ENCODE results near the gene CACNB2. TPM values are rescaled to one million over a fixed set of nuclear protein-coding genes. Genes with fewer than 3 reads are reported as not detected.
A peak's percentile ranks its signal among the peaks of the same experiment; 100 is the strongest.

Gene CACNB2
- total RNA-seq, 1 experiment from 2014 or later = not detected

DNA sequence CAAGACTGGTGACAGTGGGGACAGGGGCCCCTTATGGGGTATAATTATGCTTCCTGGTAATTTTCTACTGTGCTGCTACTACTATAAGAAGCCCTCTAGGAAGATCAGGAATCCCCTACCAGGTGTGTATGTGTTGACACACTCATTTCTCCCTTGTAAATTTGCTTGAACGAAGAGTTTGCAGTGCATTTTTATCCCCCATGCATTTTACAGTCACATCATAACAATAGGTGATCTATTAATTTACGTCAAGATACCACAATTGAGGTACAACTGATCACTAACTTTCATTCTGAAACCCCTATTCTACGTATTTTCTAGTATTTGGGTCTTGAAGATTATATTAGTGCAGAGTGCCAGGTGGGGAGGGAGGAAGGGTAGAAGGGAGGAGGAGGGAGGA lies 258.9 kb downstream of the CACNB2 start:
- no peak for DNase-seq (ENCODE audit: low read depth)

DNA sequence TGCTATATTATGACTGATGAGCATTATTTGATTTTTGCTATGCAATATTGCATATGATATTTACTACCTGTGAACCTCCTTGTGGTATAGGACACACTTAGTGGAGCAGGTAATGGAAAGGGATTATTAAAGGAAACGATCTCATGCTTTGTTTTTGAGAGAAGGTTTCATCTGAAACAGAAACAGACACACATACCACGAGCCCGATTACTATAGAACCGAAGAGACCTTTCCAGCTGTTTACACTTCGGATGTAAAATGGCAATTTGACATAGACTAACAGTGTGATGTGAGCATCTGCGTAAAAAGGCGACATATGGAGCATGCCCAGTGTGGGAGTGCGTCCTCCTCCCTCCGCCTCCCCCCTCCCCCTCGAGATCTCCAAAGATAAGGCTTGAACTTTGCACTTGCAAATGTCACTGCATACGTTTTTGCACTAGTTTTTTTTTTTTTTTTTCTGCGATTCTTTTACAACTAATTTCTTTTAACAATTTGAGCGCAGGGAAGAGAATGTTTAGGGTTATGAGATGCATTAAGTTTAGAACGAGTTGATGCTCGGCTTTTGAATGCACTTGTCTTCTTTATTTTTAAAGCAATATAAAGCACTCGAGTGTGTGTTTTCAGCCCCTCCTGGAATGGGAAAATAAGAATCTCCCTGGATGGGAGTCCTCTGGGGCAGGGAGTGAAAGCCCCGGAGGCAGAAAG lies 260.1 kb downstream of the CACNB2 start:
- DNase-seq (ENCODE audit: low read depth) = no peak

GRCh38 chr10:18400906-18401245 lies 260.7 kb downstream of the CACNB2 start:
- DNase-seq (ENCODE audit: low read depth) = no peak

GRCh38 chr10:18401416-18402195 lies 261.4 kb downstream of the CACNB2 start:
- DNase-seq (ENCODE audit: low read depth) = no peak

GRCh38 chr10:18402853-18403252 lies 262.6 kb downstream of the CACNB2 start:
- no peak for DNase-seq (ENCODE audit: low read depth)

DNA sequence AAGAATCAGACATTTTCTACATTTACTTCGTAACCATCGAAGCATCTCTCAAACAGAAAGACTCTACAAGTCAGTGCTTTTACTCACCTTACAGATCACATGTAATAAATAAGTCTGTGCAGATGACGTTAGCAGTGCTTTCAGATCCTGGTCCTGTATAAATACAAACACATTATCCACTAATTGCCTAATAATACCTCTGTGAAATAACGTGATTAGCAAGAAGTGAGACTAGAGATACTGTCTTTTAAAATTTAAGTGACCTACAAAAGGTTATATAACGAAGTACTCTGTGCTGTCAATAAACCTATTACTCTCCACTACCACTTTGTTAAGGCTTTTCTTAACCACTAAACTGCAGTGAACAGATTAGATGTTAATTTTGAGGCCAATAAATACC lies 264.3 kb downstream of the CACNB2 start:
- no peak for DNase-seq (ENCODE audit: low read depth)

GRCh38 chr10:18406136-18406535 lies 265.9 kb downstream of the CACNB2 start:
- no peak for DNase-seq (ENCODE audit: low read depth)

DNA sequence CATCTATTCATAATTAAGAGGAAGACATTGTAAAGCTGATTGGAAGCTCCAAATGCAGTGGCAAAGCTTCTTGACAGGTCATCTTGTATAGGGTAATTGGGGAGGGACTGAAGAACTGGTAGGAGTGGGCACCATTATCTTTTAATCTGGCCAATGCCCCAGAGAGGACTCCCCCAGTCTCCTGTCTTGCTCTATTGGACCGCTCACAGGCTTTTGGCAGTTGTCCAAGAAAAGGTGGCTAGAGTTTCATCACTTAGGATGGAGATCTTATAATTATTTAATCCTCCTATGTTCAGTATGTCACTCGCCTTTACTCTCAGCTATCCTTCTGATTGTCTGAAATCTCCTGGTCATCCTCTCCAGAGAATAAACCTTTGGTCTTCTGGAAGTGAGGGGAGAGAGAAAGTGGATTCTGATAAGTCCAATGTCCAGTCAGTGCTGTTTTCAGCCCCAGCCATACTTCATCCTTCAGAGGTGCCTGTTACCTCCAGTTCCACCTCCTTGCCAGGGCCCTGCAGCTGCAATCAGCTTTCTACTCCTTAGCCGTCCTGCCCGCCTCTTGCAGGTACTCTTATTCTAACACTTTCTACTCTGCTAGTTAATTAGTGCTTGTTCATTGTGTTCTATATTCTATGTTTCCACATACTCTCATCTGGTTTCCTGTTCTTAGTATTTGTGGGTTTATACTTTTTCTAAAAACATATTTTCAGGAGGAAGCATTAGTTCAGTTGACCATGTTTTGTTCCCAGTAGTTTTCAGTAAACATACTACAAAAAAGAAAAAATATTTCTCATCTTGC lies 269.6 kb downstream of the CACNB2 start:
- no peak for DNase-seq (ENCODE audit: low read depth)

DNA sequence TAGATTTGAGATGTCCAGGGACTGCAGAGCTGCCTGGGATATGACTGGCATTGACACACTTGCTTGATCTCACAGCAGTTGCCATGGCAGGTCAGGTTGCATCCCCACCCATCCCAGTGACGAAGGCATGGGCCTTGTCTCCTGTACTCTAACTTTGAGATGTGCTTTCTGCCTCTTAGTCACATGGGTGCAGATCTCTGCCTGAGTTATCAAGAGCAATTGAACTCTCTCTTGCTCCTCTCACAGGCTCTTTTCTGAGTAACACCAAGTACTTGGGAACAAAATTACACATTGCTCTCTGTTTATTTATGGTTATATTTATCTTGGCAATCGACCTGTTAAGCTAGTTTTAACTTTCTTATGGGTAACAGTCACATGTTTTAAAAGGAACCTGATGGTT lies 273.8 kb downstream of the CACNB2 start:
- no peak for DNase-seq (ENCODE audit: low read depth)

DNA sequence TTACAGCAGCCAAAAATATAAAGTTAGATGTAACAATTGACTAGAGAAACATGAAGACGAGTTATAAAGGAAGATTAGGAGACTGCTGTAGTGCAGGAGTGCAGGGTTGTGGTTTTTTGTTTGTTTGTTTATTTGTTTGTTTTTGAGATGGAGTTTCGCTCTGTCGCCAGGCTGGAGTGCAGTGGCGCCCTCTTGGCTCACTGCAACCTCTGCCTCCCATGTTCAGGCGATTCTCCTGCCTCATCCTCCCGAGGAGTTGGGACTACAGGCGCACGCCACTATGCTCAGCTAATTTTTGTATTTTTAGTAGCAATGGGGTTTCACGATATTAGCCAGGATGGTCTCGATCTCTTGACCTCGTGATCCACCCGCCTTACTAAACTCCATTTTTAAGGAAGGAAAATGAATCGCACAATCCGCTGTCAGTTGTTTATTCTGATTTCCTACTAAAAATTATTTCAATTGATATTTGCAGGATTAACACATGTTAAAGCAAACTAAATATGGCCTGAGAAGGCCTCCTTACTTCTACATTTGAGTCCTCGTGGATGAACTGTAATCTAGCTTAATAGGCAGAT lies 277.8 kb downstream of the CACNB2 start:
- no peak for DNase-seq (ENCODE audit: low read depth)

- peak; percentile 20 for DNase-seq (ENCODE audit: low read depth)
Measured at GRCh38 chr10:18418541-18419215, 278.5 kb downstream of the CACNB2 start.

GRCh38 chr10:18419945-18420344 lies 279.7 kb downstream of the CACNB2 start:
- no peak for DNase-seq (ENCODE audit: low read depth)

DNA sequence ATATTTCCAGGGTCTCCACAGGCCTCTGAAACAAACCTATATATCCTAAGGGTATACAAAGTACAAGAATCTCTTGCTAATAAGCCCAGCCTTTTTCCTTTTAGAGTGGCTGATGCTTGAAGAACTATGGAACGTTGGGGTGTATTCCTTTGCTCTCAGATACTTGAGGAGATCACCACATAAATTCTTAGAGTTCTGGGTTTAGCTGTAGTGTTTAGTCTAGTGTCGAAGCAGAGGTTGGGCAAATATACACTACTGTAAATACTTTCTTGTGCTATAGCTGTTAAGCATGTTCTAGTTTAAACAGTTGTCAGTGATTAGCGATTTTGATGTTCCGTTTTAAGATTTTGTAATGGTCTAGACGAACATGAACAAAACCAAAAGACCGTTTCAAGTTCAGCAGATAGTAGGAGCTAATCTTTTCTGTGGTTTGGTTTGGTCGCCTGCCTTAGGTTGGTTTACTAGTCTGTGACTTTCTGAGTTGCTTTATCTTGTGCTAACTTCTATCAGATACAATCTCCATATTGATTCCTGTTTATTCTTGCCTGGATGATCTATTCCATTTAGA lies 281.6 kb downstream of the CACNB2 start:
- no peak for DNase-seq (ENCODE audit: low read depth)

DNA sequence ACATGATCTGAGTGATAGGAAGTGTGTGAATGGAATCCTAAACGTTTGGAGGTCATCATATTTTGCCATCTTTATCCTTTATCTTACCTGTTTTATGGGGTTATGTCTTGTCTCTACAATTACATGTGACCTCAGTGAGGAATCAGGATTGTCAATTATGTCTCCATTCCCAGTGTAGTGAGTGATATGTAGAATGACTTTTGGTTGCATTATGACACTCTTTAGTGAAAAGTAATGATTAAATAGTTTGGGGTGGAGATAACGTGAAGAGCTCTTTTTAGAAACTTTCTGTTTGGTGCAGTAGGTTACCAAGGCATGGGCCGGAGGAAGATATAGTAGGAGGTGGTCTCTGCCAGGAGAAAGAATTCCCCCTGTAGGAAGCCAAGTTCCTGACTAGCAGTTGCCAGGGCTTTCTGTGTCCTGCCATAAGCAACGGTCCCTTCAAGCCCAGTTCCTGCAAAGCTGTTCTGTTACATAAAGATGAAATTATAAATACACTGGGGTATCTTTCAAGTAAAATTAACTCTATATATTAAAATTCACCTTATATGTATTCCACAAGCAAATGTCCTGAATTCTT lies 282.9 kb downstream of the CACNB2 start:
- DNase-seq (ENCODE audit: low read depth) = no peak

- no peak for DNase-seq (ENCODE audit: low read depth)
Measured at GRCh38 chr10:18424200-18424599, 284.0 kb downstream of the CACNB2 start.

DNA sequence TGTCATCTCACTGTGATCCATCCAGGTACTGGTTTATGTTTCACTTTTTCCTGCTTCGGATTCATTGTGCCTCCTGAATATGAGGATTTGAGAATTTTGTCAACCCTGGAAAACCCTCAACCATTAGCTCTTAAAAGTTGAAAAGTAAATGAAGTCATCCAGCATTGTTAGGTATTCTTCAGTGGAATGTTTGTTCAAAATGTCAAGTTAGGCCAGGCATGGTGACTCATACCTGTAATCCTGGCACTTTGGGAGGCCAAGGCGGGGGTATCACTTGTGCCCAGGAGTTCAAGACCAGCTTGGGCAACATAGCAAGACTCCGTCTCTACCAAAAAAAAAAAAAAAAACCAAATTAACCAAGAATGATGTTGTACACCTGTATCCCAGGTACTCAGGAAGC lies 289.1 kb downstream of the CACNB2 start:
- DNase-seq (ENCODE audit: low read depth) = no peak

- no peak for DNase-seq (ENCODE audit: low read depth)
Measured at GRCh38 chr10:18436902-18437301, 296.7 kb downstream of the CACNB2 start.

DNA sequence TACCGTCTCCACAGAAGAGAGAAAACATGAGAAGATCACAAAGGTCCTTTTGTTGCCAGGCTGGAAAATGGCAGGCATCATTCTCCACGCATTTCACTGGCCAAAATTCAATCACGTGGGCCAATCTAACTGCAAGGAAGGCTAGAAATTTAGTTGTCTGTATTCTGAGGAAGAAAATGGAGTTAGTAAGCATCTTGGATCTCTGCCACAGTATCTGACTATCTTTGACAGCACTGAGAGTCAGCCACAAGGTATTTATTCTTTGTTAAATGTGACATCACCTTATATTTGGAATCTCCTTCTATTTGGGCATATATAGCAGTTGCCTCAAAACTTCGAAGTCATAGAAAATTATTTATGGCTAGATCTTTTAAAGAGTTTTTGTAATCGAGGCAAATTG lies 297.3 kb downstream of the CACNB2 start:
- DNase-seq (ENCODE audit: low read depth) = peak; percentile 8

DNA sequence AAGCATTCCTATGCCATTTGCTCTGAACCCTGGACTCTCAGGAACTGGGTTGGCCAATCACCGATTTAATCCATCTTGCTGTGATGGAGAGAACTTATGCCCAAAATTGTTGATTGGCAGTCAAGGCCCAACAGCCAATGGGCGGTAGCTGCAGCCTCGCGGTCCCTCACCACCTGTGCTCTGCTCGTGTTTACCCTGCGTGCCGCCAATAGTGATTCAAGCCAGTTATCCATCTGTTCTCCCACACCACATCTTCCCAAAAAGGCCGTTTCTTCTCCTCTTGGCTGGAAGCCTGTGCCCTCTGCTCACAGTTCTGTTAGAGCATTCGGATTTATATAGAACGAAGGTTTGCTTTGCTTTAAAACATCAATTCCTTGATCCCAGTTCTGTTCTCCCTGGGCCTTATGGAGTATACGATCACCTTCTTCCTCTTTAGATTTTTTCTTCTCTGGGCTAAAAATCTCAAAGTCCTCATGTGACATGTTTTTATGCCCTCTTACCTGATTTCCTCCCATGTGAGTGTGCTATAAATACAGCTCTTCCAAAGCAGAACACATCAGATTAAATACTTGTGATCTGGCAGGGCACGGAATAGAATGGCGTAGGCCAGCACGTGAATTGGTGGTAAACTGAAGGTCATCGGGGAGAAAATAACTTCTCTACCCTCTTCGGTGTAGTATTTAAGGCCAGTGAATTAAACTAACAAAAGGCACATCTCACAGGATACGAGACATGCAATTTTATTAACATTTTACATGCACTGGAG lies 298.3 kb downstream of the CACNB2 start:
- no peak for DNase-seq (ENCODE audit: low read depth)

GRCh38 chr10:18439601-18440000 lies 299.4 kb downstream of the CACNB2 start:
- DNase-seq (ENCODE audit: low read depth) = no peak
